Measurements from ENCODE around the gene NOP14.

NOP14 gene

DNA sequence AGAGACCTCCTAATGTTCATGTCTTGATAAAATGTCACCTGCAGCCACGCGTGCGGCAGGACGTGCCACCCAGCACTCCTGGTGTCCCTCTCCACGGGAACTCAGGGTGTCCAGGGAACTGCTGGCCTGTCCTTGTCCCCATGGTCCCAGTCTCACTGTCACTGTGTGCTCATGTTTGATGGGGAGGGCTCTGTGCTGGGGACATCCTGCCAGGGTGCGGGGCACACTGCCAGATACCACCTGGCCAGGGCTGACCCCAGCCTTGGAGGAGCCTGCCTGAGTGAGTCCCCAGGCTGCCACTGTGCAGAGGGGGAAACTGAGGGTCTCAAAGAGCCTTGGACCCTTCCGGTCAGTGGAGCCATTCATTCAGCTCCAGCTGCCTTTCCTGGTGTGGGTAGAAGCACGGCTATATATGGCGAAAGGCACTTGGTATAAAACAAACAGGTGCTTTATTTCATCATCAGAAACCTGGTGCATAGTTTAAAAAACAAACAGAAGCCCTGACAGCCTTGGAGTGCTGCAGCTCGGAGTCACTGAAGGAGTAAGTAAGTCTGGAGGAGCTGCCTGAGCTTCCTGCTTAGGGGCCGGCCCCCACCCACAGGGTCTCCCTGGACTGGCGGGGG lies 33.0 kb downstream of the NOP14 start:
- WGBS, 2 experiments = 95 to 96% methylated on average over 12 of the region's 12 CpGs
- H3K4me3 ChIP-seq (ENCODE audit: insufficient read depth, low read depth, low read length) = no peak overlapping the region
- H3K9me3 ChIP-seq (ENCODE audit: control insufficient read depth, low read length) = no peaks in the 10 kb centered on the region
- H3K27me3 ChIP-seq (ENCODE audit: control insufficient read depth, insufficient read depth, low read length, poor library complexity, severe bottlenecking) = no peaks in the 10 kb centered on the region
- H3K36me3 ChIP-seq (ENCODE audit: control insufficient read depth, insufficient read depth, low read length) = peaks cover 28% of the 10 kb centered on the region
- peaks cover 10% of the 10 kb centered on the region for H3K4me1 ChIP-seq (ENCODE audit: control insufficient read depth, insufficient read depth, low read length)
- no peak overlapping the region for H3K27ac ChIP-seq (ENCODE audit: insufficient read depth, low read depth, low read length, poor library complexity, severe bottlenecking)

DNA sequence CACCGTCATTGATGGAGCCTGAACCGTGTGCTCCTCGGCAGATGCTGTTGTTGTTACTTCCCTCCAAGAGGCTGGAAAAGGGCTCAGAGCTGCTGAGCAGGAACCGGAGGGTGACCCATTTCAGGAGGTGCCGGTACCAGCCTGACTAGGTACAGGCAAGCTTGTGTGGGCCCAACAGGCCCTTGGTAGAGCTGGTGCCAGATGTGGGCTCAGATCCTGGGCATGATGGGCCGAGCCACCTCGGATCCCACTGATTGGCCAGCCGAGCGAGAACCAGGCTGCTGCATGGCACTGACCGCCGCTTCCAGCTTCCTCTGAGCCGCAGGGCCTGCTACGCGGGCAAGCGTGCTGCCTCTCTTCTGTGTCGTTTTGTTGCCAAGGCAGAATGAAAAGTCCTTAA lies 33.7 kb downstream of the NOP14 start:
- Histone ChIP-seq H3K4me1 (ENCODE audit: control insufficient read depth, insufficient read depth, low read length) (peaks cover 10% of the 10 kb centered on the region), H3K4me3 (ENCODE audit: insufficient read depth, low read depth, low read length) (no peak overlapping the region), H3K9me3 (ENCODE audit: control insufficient read depth, low read length) (no peaks in the 10 kb centered on the region), H3K27me3 (ENCODE audit: control insufficient read depth, insufficient read depth, low read length, poor library complexity, severe bottlenecking) (no peaks in the 10 kb centered on the region), H3K36me3 (ENCODE audit: control insufficient read depth, insufficient read depth, low read length) (peaks cover 28% of the 10 kb centered on the region), H3K27ac (ENCODE audit: insufficient read depth, low read depth, low read length, poor library complexity, severe bottlenecking) (no peak overlapping the region)
- 91 to 95% methylated on average over 16 of the region's 16 CpGs for WGBS, 2 experiments

DNA sequence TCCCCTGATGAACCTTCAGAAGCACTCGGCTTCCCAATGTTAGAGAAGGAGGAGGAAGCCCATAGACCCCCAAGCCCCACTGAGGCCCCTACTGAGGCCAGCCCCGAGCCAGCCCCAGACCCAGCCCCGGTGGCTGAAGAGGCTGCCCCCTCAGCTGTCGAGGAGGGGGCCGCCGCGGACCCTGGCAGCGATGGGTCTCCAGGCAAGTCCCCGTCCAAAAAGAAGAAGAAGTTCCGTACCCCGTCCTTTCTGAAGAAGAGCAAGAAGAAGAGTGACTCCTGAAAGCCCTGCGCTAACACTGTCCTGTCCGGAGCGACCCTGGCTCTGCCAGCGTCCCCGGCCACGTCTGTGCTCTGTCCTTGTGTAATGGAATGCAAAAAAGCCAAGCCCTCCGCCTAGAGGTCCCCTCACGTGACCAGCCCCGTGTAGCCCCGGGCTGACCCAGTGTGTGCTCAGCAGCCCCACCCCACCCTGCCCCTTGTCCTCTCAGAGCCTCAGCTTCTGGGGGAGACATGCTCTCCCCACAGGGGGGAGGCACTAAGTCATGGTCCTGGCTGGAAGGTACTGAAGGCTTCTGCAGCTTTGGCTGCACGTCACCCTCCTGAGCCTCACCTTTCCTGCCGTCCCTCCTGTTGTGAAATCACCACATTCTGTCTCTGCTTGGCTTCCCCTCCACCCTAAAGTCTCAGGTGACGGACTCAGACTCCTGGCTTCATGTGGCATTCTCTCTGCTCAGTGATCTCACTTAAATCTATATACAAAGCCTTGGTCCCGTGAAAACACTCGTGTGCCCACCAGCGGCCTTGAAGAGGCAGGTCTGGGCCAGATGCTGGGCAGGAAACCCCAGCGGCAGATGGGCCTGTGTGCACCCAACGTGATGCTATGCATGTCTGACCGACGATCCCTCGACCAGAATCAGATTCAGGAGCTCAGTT lies 34.7 kb downstream of the NOP14 start:
- WGBS, 2 experiments = 93 to 94% methylated on average over 32 of the region's 32 CpGs
- H3K36me3 ChIP-seq (ENCODE audit: control insufficient read depth, insufficient read depth, low read length) = peaks cover 28% of the 10 kb centered on the region
- no peaks in the 10 kb centered on the region for H3K27me3 ChIP-seq (ENCODE audit: control insufficient read depth, insufficient read depth, low read length, poor library complexity, severe bottlenecking)
- peaks cover 11% of the 10 kb centered on the region for H3K4me1 ChIP-seq (ENCODE audit: control insufficient read depth, insufficient read depth, low read length)
- no peak overlapping the region for H3K27ac ChIP-seq (ENCODE audit: insufficient read depth, low read depth, low read length, poor library complexity, severe bottlenecking)
- H3K4me3 ChIP-seq (ENCODE audit: insufficient read depth, low read depth, low read length) = no peak overlapping the region
- H3K9me3 ChIP-seq (ENCODE audit: control insufficient read depth, low read length) = no peaks in the 10 kb centered on the region

DNA sequence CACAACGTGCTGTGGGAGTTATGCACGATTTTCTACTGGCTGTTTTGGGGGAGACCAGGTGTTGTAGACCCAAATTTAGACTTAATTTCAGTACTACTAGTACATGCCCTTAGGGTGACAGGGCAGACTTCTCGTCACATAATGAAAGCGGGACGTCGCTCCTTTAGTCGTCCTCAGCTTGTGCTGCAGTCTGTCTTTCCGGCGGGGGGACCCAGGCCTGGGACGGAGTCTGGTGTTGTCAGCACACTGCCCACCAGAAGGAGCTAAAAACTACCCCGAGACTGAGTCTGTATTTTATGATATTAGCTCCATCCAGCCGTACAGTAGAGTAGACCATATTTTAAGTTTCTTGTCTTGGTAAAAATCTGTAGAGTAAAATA lies 35.5 kb downstream of the NOP14 start:
- Histone ChIP-seq H3K4me1 (ENCODE audit: control insufficient read depth, insufficient read depth, low read length) (peaks cover 9% of the 10 kb centered on the region), H3K27ac (ENCODE audit: insufficient read depth, low read depth, low read length, poor library complexity, severe bottlenecking) (no peak overlapping the region), H3K9me3 (ENCODE audit: control insufficient read depth, low read length) (no peaks in the 10 kb centered on the region), H3K4me3 (ENCODE audit: insufficient read depth, low read depth, low read length) (no peak overlapping the region), H3K27me3 (ENCODE audit: control insufficient read depth, insufficient read depth, low read length, poor library complexity, severe bottlenecking) (no peaks in the 10 kb centered on the region), H3K36me3 (ENCODE audit: control insufficient read depth, insufficient read depth, low read length) (peaks cover 28% of the 10 kb centered on the region)
- WGBS, 2 experiments = 96 to 97% methylated on average over 12 of the region's 12 CpGs

DNA sequence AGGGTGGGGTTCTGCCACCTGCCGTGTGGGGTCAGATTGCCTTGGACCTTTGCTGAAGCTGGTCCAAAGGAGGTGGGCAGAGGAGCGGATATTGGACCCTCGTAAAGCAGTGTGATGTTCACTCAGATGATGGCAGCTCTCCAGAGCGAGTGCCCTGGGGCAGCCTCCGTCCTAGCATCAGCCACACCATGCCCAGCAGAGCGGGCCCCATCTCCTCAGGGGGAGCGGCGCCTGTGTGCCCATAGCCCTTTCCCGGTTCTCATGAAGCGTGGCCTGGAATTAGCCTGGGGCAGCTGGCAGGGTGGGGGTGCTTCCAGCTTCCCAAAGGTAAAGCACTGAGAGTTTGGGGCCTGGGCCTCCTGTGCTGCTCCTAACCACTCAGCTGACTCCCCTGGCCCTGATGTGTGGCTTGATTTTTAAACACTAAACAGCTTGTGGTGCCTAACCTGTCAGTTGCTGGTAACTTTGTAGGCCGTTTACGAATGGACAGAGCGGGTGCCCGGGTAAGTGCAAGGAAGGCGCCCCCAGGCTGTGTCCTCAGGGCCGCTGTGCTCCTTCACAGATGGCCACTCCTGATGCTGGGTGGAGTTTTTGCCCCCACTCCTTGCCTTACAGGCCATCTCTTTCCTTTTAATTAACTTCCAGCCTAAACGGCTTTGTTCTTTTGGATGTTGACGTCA lies 36.0 kb downstream of the NOP14 start:
- WGBS, 2 experiments = 96% methylated on average over 18 of the region's 18 CpGs
- Histone ChIP-seq H3K4me1 (ENCODE audit: control insufficient read depth, insufficient read depth, low read length) (peaks cover 7% of the 10 kb centered on the region), H3K4me3 (ENCODE audit: insufficient read depth, low read depth, low read length) (no peak overlapping the region), H3K36me3 (ENCODE audit: control insufficient read depth, insufficient read depth, low read length) (peaks cover 28% of the 10 kb centered on the region), H3K27ac (ENCODE audit: insufficient read depth, low read depth, low read length, poor library complexity, severe bottlenecking) (no peak overlapping the region), H3K9me3 (ENCODE audit: control insufficient read depth, low read length) (no peaks in the 10 kb centered on the region), H3K27me3 (ENCODE audit: control insufficient read depth, insufficient read depth, low read length, poor library complexity, severe bottlenecking) (no peaks in the 10 kb centered on the region)

DNA sequence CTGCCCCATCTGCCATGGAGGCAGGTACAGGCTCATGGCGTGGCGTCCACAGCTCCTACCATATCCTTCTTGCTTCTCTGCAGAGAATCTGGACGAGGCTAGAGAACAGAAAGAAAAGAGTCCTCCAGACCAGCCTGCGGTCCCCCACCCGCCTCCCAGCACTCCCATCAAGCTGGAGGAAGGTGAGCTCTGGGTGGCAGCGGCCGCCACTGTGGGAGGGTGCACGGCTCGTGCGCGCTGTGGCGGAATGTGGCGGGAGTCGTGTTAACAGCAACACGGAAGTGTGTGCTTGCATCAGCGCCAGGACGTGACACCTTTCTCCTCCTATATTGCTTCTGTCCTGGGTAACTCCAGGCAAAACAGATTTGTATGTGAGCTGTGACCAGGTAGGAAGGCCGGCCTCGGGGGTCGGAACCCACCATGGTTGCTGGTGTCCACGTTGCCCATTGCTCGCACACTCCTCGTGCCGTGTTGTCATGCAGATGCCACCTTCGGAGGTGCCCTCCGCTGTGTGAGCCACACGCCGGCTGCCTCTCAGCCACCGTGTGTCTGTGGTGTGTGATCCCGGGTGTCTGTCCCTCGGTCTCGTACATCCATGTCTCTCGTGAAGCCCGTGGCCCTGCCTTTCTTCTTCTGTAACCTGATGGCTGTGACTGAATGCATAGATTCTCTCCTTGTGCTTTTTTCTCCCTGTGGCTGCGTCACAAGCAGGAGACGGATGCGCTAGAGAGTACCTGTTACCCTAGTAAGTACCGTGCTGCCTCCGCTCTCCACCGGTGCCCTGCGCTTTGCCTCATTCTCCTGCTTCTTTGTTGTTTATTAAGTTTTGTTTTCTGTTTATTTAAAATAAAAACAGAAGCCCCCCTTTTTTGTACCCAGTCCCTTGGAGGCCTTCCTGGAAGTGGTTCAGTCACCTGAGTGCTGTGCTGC lies 37.0 kb downstream of the NOP14 start:
- H3K27me3 ChIP-seq (ENCODE audit: control insufficient read depth, insufficient read depth, low read length, poor library complexity, severe bottlenecking) = no peaks in the 10 kb centered on the region
- no peaks in the 10 kb centered on the region for H3K9me3 ChIP-seq (ENCODE audit: control insufficient read depth, low read length)
- peaks cover 7% of the 10 kb centered on the region for H3K4me1 ChIP-seq (ENCODE audit: control insufficient read depth, insufficient read depth, low read length)
- H3K36me3 ChIP-seq (ENCODE audit: control insufficient read depth, insufficient read depth, low read length) = peaks cover 28% of the 10 kb centered on the region
- no peak overlapping the region for H3K4me3 ChIP-seq (ENCODE audit: insufficient read depth, low read depth, low read length)
- H3K27ac ChIP-seq (ENCODE audit: insufficient read depth, low read depth, low read length, poor library complexity, severe bottlenecking) = no peak overlapping the region
- WGBS, 2 experiments = 93 to 94% methylated on average over 41 of the region's 41 CpGs

DNA sequence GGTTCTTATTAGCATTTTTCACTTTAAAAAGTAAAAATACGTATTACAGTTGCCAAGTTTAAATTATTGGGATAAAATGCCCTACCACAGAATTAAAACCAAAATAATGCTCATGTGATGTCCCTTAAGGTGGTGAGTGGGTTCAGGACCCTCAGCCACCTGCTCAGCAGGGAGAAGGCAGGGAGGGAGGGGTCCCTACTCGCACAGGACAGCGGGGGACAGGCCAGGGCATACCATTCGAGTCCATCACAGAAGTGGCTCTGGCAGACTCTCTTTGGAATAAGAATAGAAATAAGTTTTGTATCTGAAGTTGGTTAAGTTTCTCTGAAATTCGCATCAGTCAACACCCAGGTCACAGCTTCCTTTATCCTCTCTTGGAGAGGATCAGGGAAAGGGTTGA lies 37.7 kb downstream of the NOP14 start:
- no peak overlapping the region for H3K27ac ChIP-seq (ENCODE audit: insufficient read depth, low read depth, low read length, poor library complexity, severe bottlenecking)
- 90 to 96% methylated on average over 4 to 5 of the region's 5 CpGs for WGBS, 2 experiments
- H3K36me3 ChIP-seq (ENCODE audit: control insufficient read depth, insufficient read depth, low read length) = peaks cover 28% of the 10 kb centered on the region

DNA sequence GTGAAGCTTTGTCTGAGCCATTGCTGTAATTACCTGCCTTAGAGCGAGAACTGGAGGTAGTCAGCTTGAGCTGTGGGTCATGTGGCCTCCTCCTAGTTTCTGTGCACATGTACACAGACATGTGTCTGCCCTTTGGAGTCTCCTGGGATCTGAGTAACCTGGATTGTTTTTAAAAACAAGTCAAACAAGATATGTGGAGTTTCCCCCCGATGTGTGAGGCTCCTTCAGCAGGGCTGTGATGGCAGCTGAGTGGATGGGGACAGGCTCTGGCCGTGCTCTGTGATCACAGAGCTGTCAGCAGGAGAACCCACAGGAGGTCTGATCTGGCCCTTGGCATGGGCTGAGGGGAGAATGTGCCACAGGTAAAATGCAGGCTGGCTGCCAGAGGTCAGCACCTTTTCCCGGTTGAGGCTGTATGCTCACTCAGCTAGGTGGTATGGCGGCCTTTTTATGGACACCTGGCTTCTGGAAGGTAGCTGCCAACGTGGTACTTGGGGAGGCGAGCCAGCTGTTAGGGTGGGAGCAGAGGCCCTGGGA lies 38.4 kb downstream of the NOP14 start:
- peaks cover 30% of the 10 kb centered on the region for H3K36me3 ChIP-seq (ENCODE audit: control insufficient read depth, insufficient read depth, low read length)
- H3K27ac ChIP-seq (ENCODE audit: insufficient read depth, low read depth, low read length, poor library complexity, severe bottlenecking) = no peak overlapping the region
- no peak overlapping the region for H3K4me3 ChIP-seq (ENCODE audit: insufficient read depth, low read depth, low read length)
- no peaks in the 10 kb centered on the region for H3K27me3 ChIP-seq (ENCODE audit: control insufficient read depth, insufficient read depth, low read length, poor library complexity, severe bottlenecking)
- no peaks in the 10 kb centered on the region for H3K9me3 ChIP-seq (ENCODE audit: control insufficient read depth, low read length)
- 94 to 95% methylated on average over 7 of the region's 7 CpGs for WGBS, 2 experiments
- H3K4me1 ChIP-seq (ENCODE audit: control insufficient read depth, insufficient read depth, low read length) = peaks cover 7% of the 10 kb centered on the region

More for the DNA sequence above, 37.7 kb downstream of the NOP14 start:
- Histone ChIP-seq H3K27me3 (ENCODE audit: control insufficient read depth, insufficient read depth, low read length, poor library complexity, severe bottlenecking) (no peaks in the 10 kb centered on the region), H3K9me3 (ENCODE audit: control insufficient read depth, low read length) (no peaks in the 10 kb centered on the region), H3K4me1 (ENCODE audit: control insufficient read depth, insufficient read depth, low read length) (peaks cover 7% of the 10 kb centered on the region), H3K4me3 (ENCODE audit: insufficient read depth, low read depth, low read length) (no peak overlapping the region)

DNA sequence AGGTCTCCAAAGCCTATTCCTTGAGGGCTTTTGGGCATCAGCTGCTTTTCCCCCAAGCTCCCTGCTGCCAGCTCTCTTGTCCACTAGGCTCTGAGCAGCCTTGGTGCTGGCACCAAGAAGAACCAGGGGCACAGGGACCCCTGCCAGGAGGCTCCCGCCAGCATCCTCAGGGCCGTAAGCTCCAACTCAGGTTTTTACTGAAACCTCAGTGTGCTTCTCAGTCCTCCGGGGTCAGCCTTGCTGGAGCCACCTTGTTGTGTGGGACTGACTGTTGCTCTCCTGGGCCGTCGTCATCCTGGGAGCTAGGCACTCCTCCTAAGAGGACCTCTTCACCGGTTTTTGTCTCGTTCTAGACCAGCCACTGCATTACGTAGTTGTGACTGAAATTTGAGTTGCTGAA lies 38.9 kb downstream of the NOP14 start:
- Histone ChIP-seq H3K4me1 (ENCODE audit: control insufficient read depth, insufficient read depth, low read length) (peaks cover 7% of the 10 kb centered on the region), H3K9me3 (ENCODE audit: control insufficient read depth, low read length) (no peaks in the 10 kb centered on the region), H3K27me3 (ENCODE audit: control insufficient read depth, insufficient read depth, low read length, poor library complexity, severe bottlenecking) (no peaks in the 10 kb centered on the region), H3K36me3 (ENCODE audit: control insufficient read depth, insufficient read depth, low read length) (peaks cover 34% of the 10 kb centered on the region), H3K27ac (ENCODE audit: insufficient read depth, low read depth, low read length, poor library complexity, severe bottlenecking) (no peak overlapping the region), H3K4me3 (ENCODE audit: insufficient read depth, low read depth, low read length) (no peak overlapping the region)
- 91 to 92% methylated on average over 8 of the region's 8 CpGs for WGBS, 2 experiments
